Measurements from ENCODE around the gene UBE3B.

Gene UBE3B

DNA sequence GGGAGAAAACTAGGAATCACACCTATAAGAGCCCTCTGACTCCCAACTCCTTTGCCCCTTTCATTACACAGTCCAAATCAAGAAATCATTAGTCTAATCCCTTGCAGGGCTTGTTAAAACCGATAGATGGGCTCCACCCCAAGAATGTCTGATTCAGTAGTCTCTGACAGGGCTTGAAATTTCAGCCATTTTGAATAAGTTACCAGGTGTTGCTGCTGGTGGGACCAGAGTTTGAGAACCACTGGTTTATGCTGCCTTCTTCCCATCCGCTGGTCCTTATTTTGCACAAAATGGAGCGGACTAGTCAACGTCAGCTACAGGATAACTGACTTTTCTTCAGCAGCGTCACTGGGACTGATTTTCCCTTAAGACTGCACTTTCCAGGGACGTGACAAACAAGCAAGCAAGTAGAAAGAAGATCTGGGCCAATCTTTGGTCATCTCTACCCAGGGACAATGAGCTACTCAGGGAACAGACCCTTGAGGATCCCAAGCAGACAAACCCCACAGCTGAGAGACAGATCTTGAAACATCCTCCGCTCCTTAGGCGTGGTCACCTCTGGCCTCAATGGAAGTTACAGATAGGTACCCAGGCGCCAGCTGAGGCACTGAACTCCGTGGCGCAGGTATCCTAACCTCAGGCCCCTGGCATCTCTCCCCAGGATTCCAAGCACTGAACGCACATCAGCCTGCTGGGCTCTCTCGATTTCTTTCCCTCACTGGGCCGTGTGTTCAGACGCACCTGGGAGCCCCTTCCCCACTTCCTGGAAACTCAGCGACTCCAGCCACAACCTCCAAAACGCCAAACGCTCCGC, 1.2 kb upstream of the UBE3B start:
- Histone ChIP-seq H4K20me1 (ENCODE audit: insufficient read depth, low read length, poor library complexity, severe bottlenecking) (peaks cover 26% of the 10 kb centered on the region), H3F3A (ENCODE audit: low read depth) (no peaks in the 10 kb centered on the region)

DNA sequence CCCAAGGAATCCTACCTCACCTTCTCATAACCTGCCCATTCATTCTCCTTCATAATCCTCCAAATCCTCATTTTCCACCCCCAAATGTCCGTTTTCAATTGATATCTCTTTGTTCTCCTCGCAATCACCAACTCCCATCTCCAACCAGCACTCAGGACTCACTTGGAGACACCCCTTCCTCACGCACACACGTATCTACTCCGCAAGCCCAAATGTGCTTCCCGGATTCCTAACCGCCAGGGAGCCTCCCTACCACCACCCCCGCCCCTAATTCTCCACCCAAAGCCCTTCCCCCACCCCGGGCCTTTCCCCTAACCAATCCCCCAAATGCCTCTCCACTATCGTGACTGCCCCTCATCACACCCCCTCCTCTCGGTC, 638 bp upstream of the UBE3B start:
- Histone ChIP-seq H3K4me1 (ENCODE audit: insufficient read depth, low read length, poor library complexity, severe bottlenecking) (peaks cover 31% of the 10 kb centered on the region), H3K9ac (ENCODE audit: low read depth, low read length, poor library complexity, severe bottlenecking) (peak overlapping the region; percentile 85), H3K4me3 (ENCODE audit: low read length, poor library complexity, severe bottlenecking) (peak overlapping the region; percentile 96), H3K4me2 (ENCODE audit: low read depth, low read length, poor library complexity, severe bottlenecking) (peak overlapping the region; percentile 88), H3K27me3 (ENCODE audit: insufficient read depth, low read length, poor library complexity, severe bottlenecking) (no peaks in the 10 kb centered on the region), H3K36me3 (ENCODE audit: insufficient read depth, low read length) (no peaks in the 10 kb centered on the region), H3K9me2 (replicated peaks; ENCODE audit: low read depth, low read length) (no peaks in the 10 kb centered on the region), H2AFZ (ENCODE audit: low read length) (peak overlapping the region; percentile 97), H3K9me3 (ENCODE audit: insufficient read depth, low read depth, low read length) (no peaks in the 10 kb centered on the region), H3K79me2 (ENCODE audit: insufficient read depth, low read length) (peaks cover 71% of the 10 kb centered on the region), H4K20me1 (ENCODE audit: insufficient read depth, low read length, poor library complexity, severe bottlenecking) (peaks cover 22% of the 10 kb centered on the region), H3F3A (ENCODE audit: low read depth) (no peaks in the 10 kb centered on the region; the same call in 1 of the 2 replicates)
- no peak for TF ChIP-seq EZH2phosphoT487 (IDR thresholded peaks at IDR 0.05; ENCODE audit: borderline replicate concordance)
- TF ChIP-seq, protein P1, sequence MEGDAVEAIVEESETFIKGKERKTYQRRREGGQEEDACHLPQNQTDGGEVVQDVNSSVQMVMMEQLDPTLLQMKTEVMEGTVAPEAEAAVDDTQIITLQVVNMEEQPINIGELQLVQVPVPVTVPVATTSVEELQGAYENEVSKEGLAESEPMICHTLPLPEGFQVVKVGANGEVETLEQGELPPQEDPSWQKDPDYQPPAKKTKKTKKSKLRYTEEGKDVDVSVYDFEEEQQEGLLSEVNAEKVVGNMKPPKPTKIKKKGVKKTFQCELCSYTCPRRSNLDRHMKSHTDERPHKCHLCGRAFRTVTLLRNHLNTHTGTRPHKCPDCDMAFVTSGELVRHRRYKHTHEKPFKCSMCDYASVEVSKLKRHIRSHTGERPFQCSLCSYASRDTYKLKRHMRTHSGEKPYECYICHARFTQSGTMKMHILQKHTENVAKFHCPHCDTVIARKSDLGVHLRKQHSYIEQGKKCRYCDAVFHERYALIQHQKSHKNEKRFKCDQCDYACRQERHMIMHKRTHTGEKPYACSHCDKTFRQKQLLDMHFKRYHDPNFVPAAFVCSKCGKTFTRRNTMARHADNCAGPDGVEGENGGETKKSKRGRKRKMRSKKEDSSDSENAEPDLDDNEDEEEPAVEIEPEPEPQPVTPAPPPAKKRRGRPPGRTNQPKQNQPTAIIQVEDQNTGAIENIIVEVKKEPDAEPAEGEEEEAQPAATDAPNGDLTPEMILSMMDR (conservative IDR thresholded peaks at IDR 0.05; ENCODE audit: low read length), result no peak

More for the DNA sequence above, 1.2 kb upstream of the UBE3B start:
- peak overlapping the region; percentile 97 for H2AFZ ChIP-seq (ENCODE audit: low read length)
- peaks cover 31% of the 10 kb centered on the region for H3K4me1 ChIP-seq (ENCODE audit: insufficient read depth, low read length, poor library complexity, severe bottlenecking)
- no peaks in the 10 kb centered on the region for H3K9me2 ChIP-seq (replicated peaks; ENCODE audit: low read depth, low read length)
- peak overlapping the region; percentile 88 for H3K4me2 ChIP-seq (ENCODE audit: low read depth, low read length, poor library complexity, severe bottlenecking)
- H3K36me3 ChIP-seq (ENCODE audit: insufficient read depth, low read length), result no peaks in the 10 kb centered on the region
- H3K27me3 ChIP-seq (ENCODE audit: insufficient read depth, low read length, poor library complexity, severe bottlenecking), result no peaks in the 10 kb centered on the region
- peak overlapping the region; percentile 96 for H3K4me3 ChIP-seq (ENCODE audit: low read length, poor library complexity, severe bottlenecking)
- peaks cover 77% of the 10 kb centered on the region for H3K79me2 ChIP-seq (ENCODE audit: insufficient read depth, low read length)
- H3K9me3 ChIP-seq (ENCODE audit: insufficient read depth, low read depth, low read length), result no peaks in the 10 kb centered on the region
- no peak for TF ChIP-seq EZH2phosphoT487 (IDR thresholded peaks at IDR 0.05; ENCODE audit: borderline replicate concordance)
- TF ChIP-seq, protein P1 (conservative IDR thresholded peaks at IDR 0.05; ENCODE audit: low read length), result no peak
- peak overlapping the region; percentile 85 for H3K9ac ChIP-seq (ENCODE audit: low read depth, low read length, poor library complexity, severe bottlenecking)

DNA sequence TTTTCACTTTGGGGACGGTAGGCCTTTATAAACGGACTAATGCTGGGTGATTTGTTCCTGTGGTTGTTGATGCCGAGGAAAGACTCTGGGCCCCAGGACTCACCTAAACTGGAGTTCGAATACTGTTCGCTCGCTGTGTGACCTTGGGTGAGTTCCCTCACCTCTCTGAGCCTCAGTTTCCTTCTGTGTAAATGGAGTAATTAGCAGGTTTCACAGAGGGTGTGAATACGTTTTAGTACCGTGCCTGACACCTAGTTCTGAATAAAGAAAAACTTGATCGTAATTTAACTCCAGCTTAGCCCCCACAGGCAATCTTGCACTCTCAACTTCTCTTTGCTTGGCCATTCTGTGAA, 505 bp downstream of the UBE3B start:
- Histone ChIP-seq H3K9me3 (ENCODE audit: insufficient read depth, low read depth, low read length) (no peaks in the 10 kb centered on the region), H3K4me2 (ENCODE audit: low read depth, low read length, poor library complexity, severe bottlenecking) (peak overlapping the region; percentile 88), H3K9ac (ENCODE audit: low read depth, low read length, poor library complexity, severe bottlenecking) (peak overlapping the region; percentile 85), H3K36me3 (ENCODE audit: insufficient read depth, low read length) (no peaks in the 10 kb centered on the region), H3K4me1 (ENCODE audit: insufficient read depth, low read length, poor library complexity, severe bottlenecking) (peaks cover 31% of the 10 kb centered on the region), H3K9me2 (replicated peaks; ENCODE audit: low read depth, low read length) (no peaks in the 10 kb centered on the region), H3K27me3 (ENCODE audit: insufficient read depth, low read length, poor library complexity, severe bottlenecking) (no peaks in the 10 kb centered on the region), H4K20me1 (ENCODE audit: insufficient read depth, low read length, poor library complexity, severe bottlenecking) (peaks cover 15% of the 10 kb centered on the region), H2AFZ (ENCODE audit: low read length) (peak overlapping the region; percentile 97), H3K4me3 (ENCODE audit: low read length, poor library complexity, severe bottlenecking) (peak overlapping the region; percentile 96), H3F3A (ENCODE audit: low read depth) (no peaks in the 10 kb centered on the region; the same call in 1 of the 2 replicates), H3K79me2 (ENCODE audit: insufficient read depth, low read length) (peaks cover 62% of the 10 kb centered on the region)
- TF ChIP-seq EZH2phosphoT487 (IDR thresholded peaks at IDR 0.05; ENCODE audit: borderline replicate concordance), result no peak
- TF ChIP-seq, protein P1 (conservative IDR thresholded peaks at IDR 0.05; ENCODE audit: low read length), result no peak
